KMS-11 (cell line): ENCODE results near the gene TRABD2B.

Experiments used
- H2AFZ ChIP-seq: fragments of 200-600 bp; sonication (generic); 2 replicates; pipeline ENCODE4 v1.6.1; 2016; ENCODE audit warnings: antibody characterized with exemption, mixed run types, low read depth
- H3K27ac ChIP-seq: fragments of 200-600 bp; sonication (generic); 2 replicates; pipeline ENCODE4 v1.6.1; 2016; ENCODE audit warnings: mild to moderate bottlenecking, mixed run types
- H3K27me3 ChIP-seq: fragments of 200-600 bp; sonication (generic); 2 replicates; pipeline ENCODE4 v1.6.1; 2017; ENCODE audit warnings: mild to moderate bottlenecking, low read depth, mixed run types, moderate library complexity; ENCODE audit not compliant: insufficient read depth
- H3K36me3 ChIP-seq: fragments of 200-600 bp; sonication (generic); 2 replicates; pipeline ENCODE4 v1.6.1; 2017; ENCODE audit warnings: mild to moderate bottlenecking, mixed run types; ENCODE audit not compliant: insufficient read depth
- H3K4me1 ChIP-seq: fragments of 200-600 bp; sonication (generic); 2 replicates; pipeline ENCODE4 v1.6.1; 2016; ENCODE audit warnings: mild to moderate bottlenecking, low read depth, mixed run types; ENCODE audit not compliant: poor library complexity, severe bottlenecking
- H3K4me2 ChIP-seq: fragments of 200-600 bp; sonication (generic); 2 replicates; pipeline ENCODE4 v1.7.0; 2016; ENCODE audit warnings: mild to moderate bottlenecking, mixed run types
- H3K4me3 ChIP-seq: fragments of 200-600 bp; sonication (generic); IDR thresholded peaks from 2 replicates; pipeline ENCODE4 v1.6.1; 2017; ENCODE audit warnings: low read depth, low read length, mixed read lengths; ENCODE audit not compliant: insufficient read depth
- H3K79me2 ChIP-seq: fragments of 200-600 bp; sonication (generic); 2 replicates; pipeline ENCODE4 v1.6.1; 2016; ENCODE audit warnings: low read depth, mixed run types; ENCODE audit not compliant: insufficient read depth
- H3K9ac ChIP-seq: fragments of 200-600 bp; sonication (generic); 2 replicates; pipeline ENCODE4 v1.6.1; 2016; ENCODE audit warnings: mild to moderate bottlenecking, mixed run types
- H4K20me1 ChIP-seq: fragments of 200-600 bp; sonication (generic); 2 replicates; pipeline ENCODE4 v1.6.1; 2016; ENCODE audit warnings: mild to moderate bottlenecking, mixed run types; ENCODE audit not compliant: insufficient read depth
- TF ChIP-seq, protein P1 (sequence below): fragments of 200-600 bp; sonication (generic); conservative IDR thresholded peaks from 2 replicates; pipeline ENCODE4 v1.6.1; 2017; ENCODE audit warnings: low read depth, mild to moderate bottlenecking, antibody characterized with exemption, low read length, moderate library complexity, mixed read lengths

Gene TRABD2B

DNA sequence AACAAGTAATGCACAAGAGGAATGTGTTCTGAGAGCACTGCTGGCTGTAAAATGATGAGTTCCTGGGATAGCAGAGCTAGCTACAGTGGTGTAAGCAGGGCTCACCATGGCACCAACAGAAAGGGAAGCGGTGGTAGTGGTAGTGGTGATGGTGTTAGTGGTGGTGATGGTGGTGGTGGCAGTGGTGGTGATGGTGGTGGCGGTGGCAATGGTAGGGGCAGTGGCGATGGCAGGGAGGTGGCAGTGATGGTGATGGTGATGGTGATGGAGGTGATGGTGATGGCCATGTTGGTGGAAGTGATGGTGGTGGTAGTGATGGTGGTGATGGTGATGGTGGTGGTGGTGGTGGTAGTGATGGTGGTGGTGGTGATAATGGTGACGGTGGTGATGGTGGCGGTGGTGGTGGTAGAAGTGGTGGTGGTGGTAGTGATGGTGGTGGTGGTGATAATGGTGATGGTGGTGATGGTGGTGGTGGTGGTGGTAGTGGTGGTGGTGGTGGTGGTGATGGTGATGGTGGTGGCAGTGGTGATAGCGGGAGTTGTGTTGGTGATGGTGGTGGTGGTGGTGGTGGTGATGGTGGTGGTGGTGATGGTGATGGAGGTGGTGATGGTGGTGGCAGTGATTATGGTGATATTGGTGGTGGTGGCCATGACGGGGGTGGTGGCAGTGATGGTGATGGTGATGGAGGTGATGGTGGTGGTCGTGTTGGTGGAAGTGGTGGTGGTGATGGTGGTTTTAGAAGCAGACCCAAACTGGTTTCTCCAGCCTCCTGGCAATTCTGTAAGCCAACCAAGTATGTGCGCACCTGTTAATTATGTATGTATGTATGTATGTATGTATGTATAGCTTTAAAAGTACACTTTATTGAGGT lies 254.1 kb downstream of the TRABD2B start:
- H3K4me3 ChIP-seq, result no peak overlapping the region
- no peaks in the 10 kb centered on the region for H3K36me3 ChIP-seq
- no peak overlapping the region for H3K9ac ChIP-seq
- no peaks in the 10 kb centered on the region for H3K27me3 ChIP-seq
- H4K20me1 ChIP-seq, result no peaks in the 10 kb centered on the region
- H3K27ac ChIP-seq, result no peak overlapping the region
- H3K4me2 ChIP-seq, result no peak overlapping the region
- H3K79me2 ChIP-seq, result no peaks in the 10 kb centered on the region
- H3K4me1 ChIP-seq, result no peaks in the 10 kb centered on the region
- TF ChIP-seq, protein P1, sequence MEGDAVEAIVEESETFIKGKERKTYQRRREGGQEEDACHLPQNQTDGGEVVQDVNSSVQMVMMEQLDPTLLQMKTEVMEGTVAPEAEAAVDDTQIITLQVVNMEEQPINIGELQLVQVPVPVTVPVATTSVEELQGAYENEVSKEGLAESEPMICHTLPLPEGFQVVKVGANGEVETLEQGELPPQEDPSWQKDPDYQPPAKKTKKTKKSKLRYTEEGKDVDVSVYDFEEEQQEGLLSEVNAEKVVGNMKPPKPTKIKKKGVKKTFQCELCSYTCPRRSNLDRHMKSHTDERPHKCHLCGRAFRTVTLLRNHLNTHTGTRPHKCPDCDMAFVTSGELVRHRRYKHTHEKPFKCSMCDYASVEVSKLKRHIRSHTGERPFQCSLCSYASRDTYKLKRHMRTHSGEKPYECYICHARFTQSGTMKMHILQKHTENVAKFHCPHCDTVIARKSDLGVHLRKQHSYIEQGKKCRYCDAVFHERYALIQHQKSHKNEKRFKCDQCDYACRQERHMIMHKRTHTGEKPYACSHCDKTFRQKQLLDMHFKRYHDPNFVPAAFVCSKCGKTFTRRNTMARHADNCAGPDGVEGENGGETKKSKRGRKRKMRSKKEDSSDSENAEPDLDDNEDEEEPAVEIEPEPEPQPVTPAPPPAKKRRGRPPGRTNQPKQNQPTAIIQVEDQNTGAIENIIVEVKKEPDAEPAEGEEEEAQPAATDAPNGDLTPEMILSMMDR, result no peak
- H2AFZ ChIP-seq, result no peak overlapping the region

DNA sequence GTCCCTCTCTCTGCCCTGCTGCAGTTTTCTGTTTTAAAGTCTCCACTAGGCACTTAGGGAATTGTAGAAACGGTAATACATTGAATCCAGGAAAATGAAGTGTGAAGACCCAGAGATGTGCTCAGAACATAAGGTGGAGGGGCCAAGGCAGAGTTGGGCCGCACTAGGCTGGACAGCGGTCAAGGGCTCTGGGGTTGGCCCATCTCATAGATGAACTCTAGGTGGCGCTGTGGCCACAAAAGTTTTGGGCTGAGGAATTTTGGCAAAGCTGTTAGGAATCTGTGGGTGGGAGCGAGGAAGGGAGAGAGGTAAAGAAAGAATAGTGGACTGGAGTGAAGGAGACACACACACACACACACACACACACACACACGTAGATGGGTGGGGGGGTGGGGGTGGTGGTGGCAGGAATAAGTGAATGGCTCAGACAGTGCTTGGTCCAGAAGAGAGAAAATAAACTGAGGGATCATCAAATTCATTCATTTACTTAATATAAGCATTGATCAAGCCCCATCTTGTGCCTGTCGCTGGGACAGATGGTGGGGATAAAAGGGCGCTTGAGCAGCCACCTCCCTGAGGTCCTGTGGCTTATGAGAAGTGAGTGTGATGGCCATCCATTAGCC lies 258.5 kb downstream of the TRABD2B start:
- H3K79me2 ChIP-seq, result no peaks in the 10 kb centered on the region
- no peak overlapping the region for H3K27ac ChIP-seq
- H4K20me1 ChIP-seq, result no peaks in the 10 kb centered on the region
- no peak overlapping the region for H3K9ac ChIP-seq
- H3K4me1 ChIP-seq, result no peaks in the 10 kb centered on the region
- H3K27me3 ChIP-seq, result no peaks in the 10 kb centered on the region
- H2AFZ ChIP-seq, result no peak overlapping the region
- H3K36me3 ChIP-seq, result no peaks in the 10 kb centered on the region
- no peak overlapping the region for H3K4me2 ChIP-seq
- TF ChIP-seq, protein P1, result peak; percentile 48; the same call in 1 of the 2 replicates
- H3K4me3 ChIP-seq, result no peak overlapping the region

DNA sequence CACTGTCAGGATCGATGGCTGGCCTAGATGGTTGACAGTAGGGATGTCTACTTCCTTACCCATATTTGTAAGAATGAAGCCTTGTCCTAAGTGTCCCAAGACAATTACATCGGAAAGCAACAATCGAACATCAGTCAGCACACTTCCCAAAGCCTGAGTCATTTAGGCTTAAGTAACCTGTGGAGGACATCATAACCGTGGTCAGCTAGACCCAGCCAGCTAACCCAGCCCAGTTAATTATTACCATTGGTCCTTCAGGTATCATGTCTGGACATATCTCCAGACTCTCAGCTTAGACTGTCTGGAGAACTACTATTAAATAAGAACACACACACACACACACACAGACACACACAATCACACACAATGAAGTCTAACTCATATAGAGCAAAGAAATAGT lies 264.7 kb downstream of the TRABD2B start:
- H3K4me1 ChIP-seq, result no peaks in the 10 kb centered on the region
- H3K4me3 ChIP-seq, result no peak overlapping the region
- H2AFZ ChIP-seq, result no peak overlapping the region
- H3K27me3 ChIP-seq, result no peaks in the 10 kb centered on the region
- H3K79me2 ChIP-seq, result no peaks in the 10 kb centered on the region
- H3K9ac ChIP-seq, result no peak overlapping the region
- H4K20me1 ChIP-seq, result no peaks in the 10 kb centered on the region
- TF ChIP-seq, protein P1, result no peak
- no peak overlapping the region for H3K27ac ChIP-seq
- no peak overlapping the region for H3K4me2 ChIP-seq
- H3K36me3 ChIP-seq, result no peaks in the 10 kb centered on the region

DNA sequence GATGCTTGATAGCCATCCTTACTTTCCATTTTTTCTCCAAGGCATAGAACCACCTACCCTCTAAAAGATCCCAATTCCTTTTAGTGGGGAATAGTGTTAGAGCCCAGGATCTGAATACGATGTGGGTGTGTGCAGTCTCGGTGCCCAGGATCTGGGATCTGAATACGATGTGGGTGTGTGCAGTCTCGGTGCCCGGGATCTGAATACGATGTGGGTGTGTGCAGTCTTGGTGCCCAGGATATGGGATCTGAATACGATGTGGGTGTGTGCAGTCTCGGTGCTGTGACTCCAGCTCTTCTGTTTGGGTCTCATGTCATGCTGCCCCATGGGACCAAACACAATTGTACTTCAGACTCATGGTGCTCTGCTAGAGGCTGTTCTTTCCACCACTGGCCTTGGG lies 265.5 kb downstream of the TRABD2B start:
- no peaks in the 10 kb centered on the region for H4K20me1 ChIP-seq
- no peaks in the 10 kb centered on the region for H3K36me3 ChIP-seq
- H2AFZ ChIP-seq, result no peak overlapping the region
- H3K4me2 ChIP-seq, result no peak overlapping the region
- H3K79me2 ChIP-seq, result no peaks in the 10 kb centered on the region
- H3K4me3 ChIP-seq, result no peak overlapping the region
- no peaks in the 10 kb centered on the region for H3K27me3 ChIP-seq
- no peaks in the 10 kb centered on the region for H3K4me1 ChIP-seq
- H3K9ac ChIP-seq, result no peak overlapping the region
- H3K27ac ChIP-seq, result no peak overlapping the region
- TF ChIP-seq, protein P1, result no peak
